Keratinocyte (primary cell): Measurements from ENCODE around the gene SCPEP1. TPM values are rescaled to one million over a fixed set of nuclear protein-coding genes. Genes with fewer than 3 reads are reported as not detected.

Experiments used
- DNase-seq: peaks from one replicate; pipeline ENCODE4 v3.0.0-alpha.2; 2011; ENCODE audit warnings: low read depth, missing footprints, low spot score
- FAIRE-seq: peaks from 2 replicates; lab custom pipeline; 2011; peaks lifted over from hg19 to GRCh38; lab: Jason Lieb, UNC
- H2AFZ ChIP-seq: 2 replicates; pipeline ENCODE4 v1.6.0; 2012; ENCODE audit warnings: low read length, control low read depth, inconsistent platforms; ENCODE audit not compliant: control insufficient read depth
- H3K27ac ChIP-seq: 2 replicates; pipeline ENCODE4 v1.5.1; 2011; ENCODE audit warnings: low read length; ENCODE audit not compliant: control insufficient read depth, insufficient read depth
- H3K27me3 ChIP-seq: 3 replicates; pipeline ENCODE4 v1.6.0; 2011; ENCODE audit warnings: low read length; ENCODE audit not compliant: control insufficient read depth, insufficient read depth; ENCODE audit errors: extremely low read depth
- H3K36me3 ChIP-seq, 2 experiments: 2 replicates in 1 of 2; 3 replicates in 1 of 2; pipeline ENCODE4 v1.5.1; 2011; ENCODE audit warnings: low read length in 2 of 2, mild to moderate bottlenecking in 1 of 2; ENCODE audit not compliant: control insufficient read depth in 2 of 2, insufficient read depth in 2 of 2; ENCODE audit errors: extremely low read depth in 1 of 2
- H3K4me1 ChIP-seq: 3 replicates; pipeline ENCODE4 v1.5.1; 2011; ENCODE audit warnings: low read length; ENCODE audit not compliant: control insufficient read depth, insufficient read depth; ENCODE audit errors: extremely low read depth
- H3K4me2 ChIP-seq: 3 replicates; pipeline ENCODE4 v1.6.0; 2011; ENCODE audit warnings: low read depth, low read length; ENCODE audit not compliant: control insufficient read depth, insufficient read depth; ENCODE audit errors: extremely low read depth
- H3K4me3 ChIP-seq, 3 experiments: fragments of 200-600 bp in 1 of 3; sonication (generic) in 1 of 3; 2 replicates in 2 of 3; 3 replicates in 1 of 3; pipeline ENCODE4 v1.5.1; 2011 to 2016; ENCODE audit warnings: low read length in 3 of 3, mild to moderate bottlenecking in 3 of 3, control low read depth in 2 of 3, inconsistent platforms in 1 of 3, low read depth in 1 of 3, mixed read lengths in 1 of 3, mixed run types in 1 of 3, moderate library complexity in 1 of 3; ENCODE audit not compliant: control insufficient read depth in 2 of 3, insufficient read depth in 2 of 3; ENCODE audit errors: extremely low read depth in 1 of 3
- H3K79me2 ChIP-seq: 2 replicates; pipeline ENCODE4 v1.6.0; 2012; ENCODE audit warnings: low read length; ENCODE audit not compliant: control insufficient read depth, insufficient read depth
- H3K9ac ChIP-seq: 3 replicates; pipeline ENCODE4 v1.6.0; 2011; ENCODE audit warnings: low read length; ENCODE audit not compliant: control insufficient read depth, insufficient read depth; ENCODE audit errors: extremely low read depth
- H3K9me1 ChIP-seq: 3 replicates; pipeline ENCODE4 v1.6.0; 2011; ENCODE audit warnings: low read length; ENCODE audit not compliant: control insufficient read depth, insufficient read depth; ENCODE audit errors: extremely low read depth
- H3K9me3 ChIP-seq: 2 replicates; pipeline ENCODE4 v1.5.1; 2012; ENCODE audit warnings: low read depth, low read length; ENCODE audit not compliant: control insufficient read depth
- H4K20me1 ChIP-seq: 3 replicates; pipeline ENCODE4 v1.6.0; 2011; ENCODE audit warnings: low read length; ENCODE audit not compliant: control insufficient read depth, insufficient read depth; ENCODE audit errors: extremely low read depth
- EZH2 ChIP-seq: IDR thresholded peaks from one replicate; pipeline ENCODE4 v1.6.1; 2012; ENCODE audit warnings: inconsistent platforms, mild to moderate bottlenecking, low read length, moderate library complexity
- dilution Hi-C: fragments of 300-500 bp; cut with MboI; formaldehyde crosslinking; loops from one replicate; pipeline ENCODE4 v1.7.0; 2020; ENCODE audit warnings: low sequenced_read_pairs; ENCODE audit not compliant: extremely low pct_ligation_motif_present
- polyA plus RNA-seq, 5 experiments: library from polyadenylated mRNA; depleted of rRNA in 3 of 5; stranded (reverse) in 3 of 5; stranded (forward) in 1 of 5; unstranded in 1 of 5; fragments of >200 nt; gene quantifications; 1 replicate in 1 of 5; 2 replicates in 3 of 5; 3 replicates in 1 of 5; pipeline versions ENCODE4 v1.2.1 to v1.2.3, GENCODE V29; 2011 to 2012; ENCODE audit warnings: missing spikeins in 2 of 5, low read depth in 1 of 5, low replicate concordance in 1 of 5
- TF ChIP-seq, protein P1 (sequence below), 3 experiments: IDR thresholded peaks in 1 of 3; conservative IDR thresholded peaks in 1 of 3; optimal IDR thresholded peaks in 1 of 3; 2 replicates in 2 of 3; 3 replicates in 1 of 3; pipeline versions ENCODE3 to v1.5.1; 2011; ENCODE audit warnings: low read length in 3 of 3, mild to moderate bottlenecking in 3 of 3, moderate library complexity in 2 of 3, control low read depth in 1 of 3, inconsistent platforms in 1 of 3; ENCODE audit not compliant: insufficient read depth in 2 of 3; ENCODE audit errors: extremely low read depth in 1 of 3

The SCPEP1 gene
- polyA plus RNA-seq, 1 donor (not counting 4 experiments of a cell fraction or from before 2014, with no cell fraction given), result 34.4 TPM

DNA sequence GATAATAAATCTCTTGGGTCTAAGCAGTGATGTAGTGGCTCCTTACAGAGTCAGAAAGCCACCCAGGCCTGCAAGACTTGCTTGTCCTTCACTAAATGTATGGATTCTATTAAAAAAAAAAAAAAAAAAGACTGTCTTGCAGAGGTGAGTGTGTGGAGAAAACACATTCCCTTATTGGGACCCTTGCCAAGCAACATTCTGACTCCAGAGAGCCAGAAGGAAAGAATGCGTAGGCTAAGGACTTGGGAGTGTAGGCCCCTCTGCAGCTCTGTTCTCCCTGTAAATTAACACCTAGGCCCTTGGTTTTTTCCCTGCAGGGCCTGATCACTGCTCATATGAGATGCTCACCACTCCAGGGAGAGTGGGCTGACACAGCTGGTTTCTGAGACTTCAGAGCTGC lies 17.8 kb downstream of the SCPEP1 start:
- H3K9ac ChIP-seq, result no peak overlapping the region
- no peak overlapping the region for H2AFZ ChIP-seq
- dilution Hi-C loops, result no loop called here
- FAIRE-seq (no peak), DNase-seq (no peak)
- no peak overlapping the region for H3K27ac ChIP-seq
- peaks cover 0 to 3% of the 10 kb centered on the region in 2 experiments for H3K36me3 ChIP-seq
- no peaks in the 10 kb centered on the region for H3K9me1 ChIP-seq
- H3K4me1 ChIP-seq, result peaks cover 2% of the 10 kb centered on the region
- no peaks in the 10 kb centered on the region for H4K20me1 ChIP-seq
- H3K4me3 ChIP-seq, result no peak overlapping the region
- H3K4me2 ChIP-seq, result no peak overlapping the region
- no peaks in the 10 kb centered on the region for H3K9me3 ChIP-seq
- H3K27me3 ChIP-seq, result no peaks in the 10 kb centered on the region
- no peak for TF ChIP-seq EZH2
- TF ChIP-seq, protein P1, sequence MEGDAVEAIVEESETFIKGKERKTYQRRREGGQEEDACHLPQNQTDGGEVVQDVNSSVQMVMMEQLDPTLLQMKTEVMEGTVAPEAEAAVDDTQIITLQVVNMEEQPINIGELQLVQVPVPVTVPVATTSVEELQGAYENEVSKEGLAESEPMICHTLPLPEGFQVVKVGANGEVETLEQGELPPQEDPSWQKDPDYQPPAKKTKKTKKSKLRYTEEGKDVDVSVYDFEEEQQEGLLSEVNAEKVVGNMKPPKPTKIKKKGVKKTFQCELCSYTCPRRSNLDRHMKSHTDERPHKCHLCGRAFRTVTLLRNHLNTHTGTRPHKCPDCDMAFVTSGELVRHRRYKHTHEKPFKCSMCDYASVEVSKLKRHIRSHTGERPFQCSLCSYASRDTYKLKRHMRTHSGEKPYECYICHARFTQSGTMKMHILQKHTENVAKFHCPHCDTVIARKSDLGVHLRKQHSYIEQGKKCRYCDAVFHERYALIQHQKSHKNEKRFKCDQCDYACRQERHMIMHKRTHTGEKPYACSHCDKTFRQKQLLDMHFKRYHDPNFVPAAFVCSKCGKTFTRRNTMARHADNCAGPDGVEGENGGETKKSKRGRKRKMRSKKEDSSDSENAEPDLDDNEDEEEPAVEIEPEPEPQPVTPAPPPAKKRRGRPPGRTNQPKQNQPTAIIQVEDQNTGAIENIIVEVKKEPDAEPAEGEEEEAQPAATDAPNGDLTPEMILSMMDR (optimal IDR thresholded peaks at IDR 0.05 in 1 of 3, IDR thresholded peaks at IDR 0.05 in 1 of 3, conservative IDR thresholded peaks at IDR 0.05 in 1 of 3; ENCODE audit: extremely low read depth in 1 of 3, insufficient read depth in 2 of 3, low read length in 3 of 3), result no peak
- H3K79me2 ChIP-seq, result no peaks in the 10 kb centered on the region

DNA sequence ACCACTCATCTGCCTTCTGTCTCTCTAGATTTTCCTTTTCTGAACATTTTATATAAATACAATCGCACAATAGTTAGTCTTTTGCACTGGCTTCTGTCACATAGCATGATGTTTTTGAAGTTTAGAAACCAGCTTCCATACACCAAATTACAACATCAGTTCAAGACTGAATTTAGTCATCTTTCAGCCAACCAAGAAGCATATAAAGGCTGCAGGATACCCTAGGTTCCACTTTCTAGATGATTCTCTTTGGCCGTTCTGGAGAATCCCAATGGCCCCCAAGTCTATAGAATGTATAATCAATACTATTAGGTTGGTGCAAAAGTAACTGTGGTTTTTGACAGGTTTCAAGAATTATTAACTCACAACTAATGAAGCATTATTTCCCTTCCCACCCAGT lies 19.4 kb downstream of the SCPEP1 start:
- no peak overlapping the region for H3K4me3 ChIP-seq
- no peak overlapping the region for H3K27ac ChIP-seq
- no peak for FAIRE-seq
- peaks cover 2% of the 10 kb centered on the region for H3K4me1 ChIP-seq
- H3K27me3 ChIP-seq, result no peaks in the 10 kb centered on the region
- H3K9ac ChIP-seq, result no peak overlapping the region
- H3K36me3 ChIP-seq, result peaks cover 0 to 2% of the 10 kb centered on the region in 2 experiments
- no peaks in the 10 kb centered on the region for H3K79me2 ChIP-seq
- no peak overlapping the region for H2AFZ ChIP-seq
- H3K9me3 ChIP-seq, result no peaks in the 10 kb centered on the region
- no peak for TF ChIP-seq EZH2
- TF ChIP-seq, protein P1 (optimal IDR thresholded peaks at IDR 0.05 in 1 of 3, IDR thresholded peaks at IDR 0.05 in 1 of 3, conservative IDR thresholded peaks at IDR 0.05 in 1 of 3; ENCODE audit: extremely low read depth in 1 of 3, insufficient read depth in 2 of 3, low read length in 3 of 3), result no peak
- dilution Hi-C loops, result no loop called here
- no peaks in the 10 kb centered on the region for H3K9me1 ChIP-seq
- DNase-seq, result no peak
- H4K20me1 ChIP-seq, result no peaks in the 10 kb centered on the region
- H3K4me2 ChIP-seq, result no peak overlapping the region
